NCI-H2171 (cell line): ENCODE results near the gene SIDT2.

Experiments used
- DNase-seq: peaks from one replicate; lab custom pipeline; 2025; lab: John Stamatoyannopoulos, UW

The SIDT2 gene

DNA sequence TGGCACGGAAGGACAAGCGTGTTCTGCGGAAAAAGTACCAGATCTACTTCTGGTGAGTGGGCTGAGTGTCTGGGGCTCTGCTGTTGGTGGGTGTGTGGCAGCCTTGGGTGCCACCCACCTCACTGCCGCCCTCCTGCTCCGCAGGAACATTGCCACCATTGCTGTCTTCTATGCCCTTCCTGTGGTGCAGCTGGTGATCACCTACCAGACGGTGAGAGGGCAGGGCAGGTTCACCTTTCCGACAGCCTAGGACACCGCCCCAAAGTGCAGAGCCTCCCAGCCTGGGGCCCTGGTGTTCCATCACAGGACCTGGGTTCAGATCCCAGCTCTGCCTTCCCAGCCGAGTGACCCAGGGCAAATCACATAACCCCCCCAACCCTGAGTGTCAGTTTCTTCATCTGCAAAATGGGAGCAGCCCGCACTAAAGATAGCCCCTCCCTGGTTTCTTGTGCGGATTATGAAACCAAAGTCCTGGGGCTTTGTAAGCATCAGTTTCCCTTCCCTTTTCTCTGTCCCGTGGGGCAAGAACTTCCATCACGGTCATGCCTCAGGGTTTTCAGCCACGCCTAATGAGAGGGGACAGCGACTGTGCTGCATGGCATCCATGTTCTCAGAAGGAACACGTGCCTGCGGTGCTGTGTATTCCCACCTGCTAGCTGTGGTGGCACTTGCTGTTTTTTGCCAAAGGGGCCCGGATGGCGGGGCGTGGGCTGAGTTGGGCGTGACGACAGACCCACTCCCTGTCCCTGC is 10.8 kb downstream of the SIDT2 start:
- no peak for DNase-seq

DNA sequence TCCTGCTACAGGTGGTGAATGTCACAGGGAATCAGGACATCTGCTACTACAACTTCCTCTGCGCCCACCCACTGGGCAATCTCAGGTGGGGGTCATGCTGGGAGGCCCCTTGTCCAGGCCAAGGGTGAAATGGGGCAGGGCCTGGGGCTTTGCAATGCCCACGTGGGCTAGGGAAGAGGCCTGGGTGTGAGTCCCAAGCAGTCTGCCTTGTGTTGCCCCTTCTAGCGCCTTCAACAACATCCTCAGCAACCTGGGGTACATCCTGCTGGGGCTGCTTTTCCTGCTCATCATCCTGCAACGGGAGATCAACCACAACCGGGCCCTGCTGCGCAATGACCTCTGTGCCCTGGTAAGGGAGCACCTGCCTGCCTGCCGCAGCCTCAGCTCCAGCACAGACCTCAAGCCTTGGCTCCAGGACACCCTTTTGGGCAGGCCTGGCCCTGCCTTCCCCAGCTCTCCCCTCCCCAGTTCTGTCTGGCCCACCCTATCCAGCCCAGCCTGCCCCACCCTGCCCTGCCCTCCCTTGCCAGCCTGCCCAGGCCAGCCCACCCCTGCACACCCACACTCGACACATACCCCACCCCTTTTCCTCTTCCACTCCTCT is 11.5 kb downstream of the SIDT2 start:
- no peak for DNase-seq

DNA sequence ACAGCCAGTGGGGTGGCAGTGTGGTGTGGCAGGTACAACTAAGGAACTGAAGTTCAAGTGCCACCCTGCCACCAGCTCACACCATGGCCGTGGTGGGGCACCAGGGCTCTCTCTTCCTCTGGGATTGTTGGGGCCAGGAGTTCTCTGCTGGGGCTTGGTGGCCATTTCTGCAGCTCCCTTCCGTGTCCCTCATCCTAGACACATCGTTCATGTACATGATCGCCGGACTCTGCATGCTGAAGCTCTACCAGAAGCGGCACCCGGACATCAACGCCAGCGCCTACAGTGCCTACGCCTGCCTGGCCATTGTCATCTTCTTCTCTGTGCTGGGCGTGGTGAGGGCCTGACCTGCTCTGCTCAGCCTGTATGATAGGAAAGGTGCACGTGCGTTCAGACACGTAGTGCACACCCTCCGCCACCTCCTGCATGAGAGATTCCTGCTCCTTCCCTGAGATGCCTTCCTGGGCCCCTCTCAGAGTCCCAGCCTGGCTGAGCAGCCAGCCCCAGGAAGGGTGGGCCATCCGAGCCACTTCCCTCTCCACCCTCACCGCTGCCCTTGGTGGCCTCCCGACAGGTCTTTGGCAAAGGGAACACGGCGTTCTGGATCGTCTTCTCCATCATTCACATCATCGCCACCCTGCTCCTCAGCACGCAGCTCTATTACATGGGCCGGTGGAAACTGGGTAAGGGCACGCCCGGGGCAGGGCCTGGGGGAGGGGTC is 13.3 kb downstream of the SIDT2 start:
- no peak for DNase-seq

DNA sequence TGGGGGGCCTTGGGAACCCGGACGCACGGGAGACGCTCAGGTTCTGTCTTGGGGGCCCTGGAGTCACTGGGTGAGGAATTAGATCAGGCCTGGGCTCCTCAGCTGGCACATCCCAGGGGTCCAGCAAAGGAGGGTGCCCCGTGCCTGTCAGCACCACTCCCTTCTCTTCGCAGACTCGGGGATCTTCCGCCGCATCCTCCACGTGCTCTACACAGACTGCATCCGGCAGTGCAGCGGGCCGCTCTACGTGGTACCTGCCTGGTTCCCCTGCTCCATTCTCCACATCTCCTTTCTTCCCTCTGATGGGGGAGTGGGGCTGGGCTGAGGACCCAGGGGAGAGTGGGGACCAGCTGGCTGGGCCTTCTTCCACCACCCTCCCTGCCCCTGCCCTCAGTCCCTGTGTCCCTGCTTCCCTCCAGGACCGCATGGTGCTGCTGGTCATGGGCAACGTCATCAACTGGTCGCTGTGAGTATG is 13.9 kb downstream of the SIDT2 start:
- no peak for DNase-seq

DNA sequence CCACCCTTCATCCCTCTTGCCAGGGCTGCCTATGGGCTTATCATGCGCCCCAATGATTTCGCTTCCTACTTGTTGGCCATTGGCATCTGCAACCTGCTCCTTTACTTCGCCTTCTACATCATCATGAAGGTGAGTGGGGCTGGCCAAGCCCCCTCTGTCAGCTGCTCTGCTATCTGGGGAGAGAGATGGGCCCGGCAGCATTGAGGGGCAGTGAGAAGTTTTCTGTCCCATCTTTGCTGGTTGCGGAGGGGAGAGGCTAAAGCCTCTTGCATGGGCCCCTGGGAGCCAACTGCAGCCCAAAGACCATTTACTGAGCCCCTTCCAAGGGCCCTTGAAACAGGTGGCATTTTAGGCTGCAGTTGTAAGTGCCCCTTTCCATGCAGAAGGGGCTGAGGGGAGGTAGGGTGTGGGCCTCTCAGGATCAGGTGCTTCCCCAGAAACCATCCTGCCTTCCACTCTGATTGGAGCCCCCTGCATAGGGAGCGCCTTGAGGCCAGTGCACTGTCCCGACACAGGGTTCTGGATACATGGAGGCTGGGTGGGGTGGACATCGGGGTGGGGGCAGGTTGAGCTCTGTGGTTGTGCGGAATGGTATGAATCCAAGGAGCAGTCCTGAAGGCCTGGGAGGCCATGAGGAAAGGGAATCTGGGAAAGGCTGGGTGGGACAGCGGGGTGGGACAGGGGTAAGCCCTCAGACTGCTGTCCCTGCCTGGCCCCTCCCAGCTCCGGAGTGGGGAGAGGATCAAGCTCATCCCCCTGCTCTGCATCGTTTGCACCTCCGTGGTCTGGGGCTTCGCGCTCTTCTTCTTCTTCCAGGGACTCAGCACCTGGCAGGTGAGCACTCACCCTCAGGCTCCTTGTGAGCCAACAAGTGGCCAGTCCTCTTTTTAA is 14.8 kb downstream of the SIDT2 start:
- DNase-seq = no peak

DNA sequence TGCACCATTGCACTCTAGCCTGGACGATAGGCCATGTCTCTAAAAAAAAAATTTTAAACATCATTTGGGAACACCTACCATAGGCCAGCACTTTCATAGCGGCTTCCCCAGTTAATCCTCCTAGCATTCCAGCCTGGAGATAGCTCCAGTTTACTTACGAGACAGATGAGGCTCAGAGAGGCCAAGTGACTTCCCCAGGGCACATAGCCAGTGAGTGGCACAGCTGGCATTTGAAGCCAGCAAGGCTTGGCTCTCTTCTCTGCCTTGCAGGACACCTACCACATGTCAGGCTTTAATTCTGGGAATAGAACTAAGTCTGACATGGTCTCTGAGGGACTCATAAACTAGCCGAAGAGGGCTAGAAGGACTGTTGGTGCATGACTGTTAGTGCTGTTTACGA is 15.7 kb downstream of the SIDT2 start:
- no peak for DNase-seq

DNA sequence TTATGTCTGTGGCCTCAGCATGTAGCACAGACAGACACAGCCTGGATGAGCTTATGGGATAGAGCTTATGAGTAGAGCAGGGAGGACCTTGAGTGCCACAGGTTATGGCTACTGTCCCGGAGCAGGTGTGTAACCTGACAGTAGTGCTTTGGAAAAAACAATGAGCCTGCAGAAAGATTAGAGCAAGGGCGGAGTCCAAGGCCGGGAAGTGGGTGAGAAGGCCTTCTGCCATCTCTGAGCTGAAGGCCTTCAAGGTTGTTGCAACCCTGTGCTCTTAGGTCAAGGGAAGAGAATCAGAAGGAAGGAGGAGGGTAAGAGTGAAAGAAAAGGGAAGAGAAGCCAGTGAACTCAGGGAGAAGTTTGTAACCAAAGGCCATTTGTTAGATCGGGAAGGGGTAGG is 16.7 kb downstream of the SIDT2 start:
- no peak for DNase-seq

DNA sequence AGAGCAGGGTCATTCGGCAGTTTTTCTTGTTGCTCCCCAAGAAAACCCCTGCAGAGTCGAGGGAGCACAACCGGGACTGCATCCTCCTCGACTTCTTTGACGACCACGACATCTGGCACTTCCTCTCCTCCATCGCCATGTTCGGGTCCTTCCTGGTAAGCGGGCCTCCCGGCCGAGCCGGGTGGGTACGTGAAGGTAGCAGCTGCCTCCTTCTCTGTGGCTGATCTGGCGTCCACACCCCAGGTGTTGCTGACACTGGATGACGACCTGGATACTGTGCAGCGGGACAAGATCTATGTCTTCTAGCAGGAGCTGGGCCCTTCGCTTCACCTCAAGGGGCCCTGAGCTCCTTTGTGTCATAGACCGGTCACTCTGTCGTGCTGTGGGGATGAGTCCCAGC is 17.2 kb downstream of the SIDT2 start:
- no peak for DNase-seq

DNA sequence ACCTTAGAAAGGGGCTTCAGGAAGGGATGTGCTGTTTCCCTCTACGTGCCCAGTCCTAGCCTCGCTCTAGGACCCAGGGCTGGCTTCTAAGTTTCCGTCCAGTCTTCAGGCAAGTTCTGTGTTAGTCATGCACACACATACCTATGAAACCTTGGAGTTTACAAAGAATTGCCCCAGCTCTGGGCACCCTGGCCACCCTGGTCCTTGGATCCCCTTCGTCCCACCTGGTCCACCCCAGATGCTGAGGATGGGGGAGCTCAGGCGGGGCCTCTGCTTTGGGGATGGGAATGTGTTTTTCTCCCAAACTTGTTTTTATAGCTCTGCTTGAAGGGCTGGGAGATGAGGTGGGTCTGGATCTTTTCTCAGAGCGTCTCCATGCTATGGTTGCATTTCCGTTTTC is 18.5 kb downstream of the SIDT2 start:
- no peak for DNase-seq

DNA sequence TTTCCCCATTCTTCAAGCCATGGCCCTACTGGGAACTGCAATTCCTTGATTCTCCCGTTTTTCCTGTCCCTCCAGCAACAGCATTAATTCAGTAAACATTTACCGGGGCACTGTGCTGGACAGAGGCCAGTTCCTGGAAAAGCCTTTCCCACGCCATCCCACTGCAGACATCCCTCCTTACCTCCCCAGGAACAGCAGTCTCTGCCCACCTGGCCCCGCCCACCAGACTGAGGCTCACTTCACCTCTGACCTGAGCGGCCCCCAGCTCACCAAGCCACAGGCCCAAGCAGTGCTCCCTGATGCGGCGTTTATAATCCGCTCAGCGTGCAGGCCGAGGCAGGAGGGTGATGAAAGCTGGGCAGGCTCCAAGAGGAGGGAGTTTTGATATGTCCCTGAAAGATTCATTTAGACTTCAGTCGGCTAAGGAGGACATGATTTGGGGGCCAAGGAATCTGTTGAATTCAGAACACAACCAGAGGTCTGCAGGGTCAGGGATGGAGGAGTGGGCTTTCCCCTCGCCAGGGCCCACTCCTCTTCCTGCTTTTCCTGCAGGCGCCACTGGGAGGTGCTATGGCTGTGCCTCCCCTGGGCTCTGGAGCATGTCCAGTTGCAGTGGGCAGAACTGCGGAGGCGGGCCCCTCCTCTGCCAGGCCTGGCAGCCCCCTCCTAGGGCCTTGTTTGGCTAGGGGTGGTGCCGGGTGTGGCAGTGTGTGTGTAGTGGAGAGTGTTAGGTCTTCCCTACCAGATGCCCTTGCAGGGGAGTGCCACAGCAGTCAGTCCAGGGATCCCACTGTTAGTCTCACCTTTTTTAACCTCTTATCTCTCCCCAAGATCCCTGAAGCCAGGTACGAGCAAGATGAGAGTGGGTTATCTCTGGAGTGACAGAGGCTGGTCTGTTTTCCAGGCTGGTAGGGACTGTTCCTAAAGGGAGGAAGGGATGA is 19.2 kb downstream of the SIDT2 start:
- DNase-seq = no peak

DNA sequence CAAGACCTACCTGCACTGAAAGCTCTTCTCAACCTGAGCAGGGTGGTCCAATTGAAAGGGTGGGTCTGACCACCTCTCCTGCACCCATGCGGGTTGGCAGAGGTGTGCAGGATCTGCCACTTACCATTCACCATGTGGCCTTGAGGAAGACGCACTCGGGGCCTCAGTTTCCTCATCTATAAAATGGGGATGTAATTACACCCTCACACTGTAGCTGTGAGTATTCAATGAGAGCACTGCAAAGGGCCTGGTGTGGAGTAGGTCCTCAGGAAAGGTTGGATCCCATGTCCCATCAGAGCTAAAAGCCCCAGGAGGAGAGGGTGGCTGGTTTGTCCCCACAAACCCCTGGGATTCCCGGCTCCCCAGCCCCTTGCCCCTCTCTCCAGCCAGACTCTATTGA is 20.1 kb downstream of the SIDT2 start:
- no peak for DNase-seq

DNA sequence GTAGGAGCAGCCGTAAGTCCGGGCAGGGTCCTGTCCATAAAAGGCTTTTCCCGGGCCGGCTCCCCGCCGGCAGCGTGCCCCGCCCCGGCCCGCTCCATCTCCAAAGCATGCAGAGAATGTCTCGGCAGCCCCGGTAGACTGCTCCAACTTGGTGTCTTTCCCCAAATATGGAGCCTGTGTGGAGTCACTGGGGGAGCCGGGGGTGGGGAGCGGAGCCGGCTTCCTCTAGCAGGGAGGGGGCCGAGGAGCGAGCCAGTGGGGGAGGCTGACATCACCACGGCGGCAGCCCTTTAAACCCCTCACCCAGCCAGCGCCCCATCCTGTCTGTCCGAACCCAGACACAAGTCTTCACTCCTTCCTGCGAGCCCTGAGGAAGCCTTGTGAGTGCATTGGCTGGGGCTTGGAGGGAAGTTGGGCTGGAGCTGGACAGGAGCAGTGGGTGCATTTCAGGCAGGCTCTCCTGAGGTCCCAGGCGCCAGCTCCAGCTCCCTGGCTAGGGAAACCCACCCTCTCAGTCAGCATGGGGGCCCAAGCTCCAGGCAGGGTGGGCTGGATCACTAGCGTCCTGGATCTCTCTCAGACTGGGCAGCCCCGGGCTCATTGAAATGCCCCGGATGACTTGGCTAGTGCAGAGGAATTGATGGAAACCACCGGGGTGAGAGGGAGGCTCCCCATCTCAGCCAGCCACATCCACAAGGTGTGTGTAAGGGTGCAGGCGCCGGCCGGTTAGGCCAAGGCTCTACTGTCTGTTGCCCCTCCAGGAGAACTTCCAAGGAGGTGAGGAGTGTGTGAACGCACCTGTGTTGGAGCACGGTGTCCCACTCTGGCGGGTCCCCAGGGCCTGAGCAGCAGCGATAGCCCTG is 20.7 kb downstream of the SIDT2 start, which contains the start of gene TAGLN:
TAGLN (plus strand) TSS at position 318 of the 863 bp plus-strand sequence. CDS start 3,644 bp downstream, outside the sequence.
- DNase-seq = no peak

DNA sequence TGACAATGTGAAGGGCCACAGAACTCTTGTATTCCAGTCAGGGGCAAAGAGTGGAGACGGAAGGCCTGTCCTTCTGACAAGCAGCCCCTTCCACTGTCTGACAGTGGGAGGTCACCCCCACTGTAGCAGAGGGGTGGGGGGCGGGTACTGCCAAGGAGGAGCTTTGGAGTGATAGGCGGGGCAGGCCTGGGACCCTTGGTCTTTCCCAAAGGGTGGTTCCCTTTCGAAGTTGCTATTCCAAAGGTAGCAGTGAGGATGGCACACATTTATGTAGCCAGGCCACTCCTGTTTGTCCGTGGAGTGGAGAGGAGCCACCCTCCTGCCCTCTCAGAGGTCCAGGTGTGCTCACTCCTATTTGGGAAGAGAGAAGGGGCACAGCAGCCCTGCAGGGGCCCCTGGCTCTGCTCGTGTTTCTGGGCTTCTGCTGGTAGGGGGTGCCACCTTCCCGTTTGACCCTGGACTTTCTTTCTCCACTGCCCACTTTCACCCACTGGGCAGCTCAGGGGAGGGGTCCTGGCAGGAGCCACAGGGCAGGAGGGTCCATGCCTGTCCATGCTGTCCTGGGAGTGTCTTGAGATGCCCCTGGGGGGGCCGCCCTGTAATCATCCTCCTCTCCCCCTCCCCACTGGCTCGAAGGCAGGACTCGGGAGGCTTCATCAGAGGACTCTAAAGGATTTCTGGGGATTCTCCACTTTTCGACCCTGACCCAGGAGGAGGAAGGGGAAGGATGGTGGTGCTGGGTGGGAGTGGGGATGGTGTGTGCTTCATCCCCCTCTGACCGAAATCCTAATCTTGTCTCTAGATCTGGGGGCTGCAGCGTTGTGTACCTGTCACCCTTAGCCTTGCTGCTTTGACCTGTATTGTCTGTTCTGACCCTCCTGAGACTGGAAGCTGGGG is 21.6 kb downstream of the SIDT2 start:
- no peak for DNase-seq

DNA sequence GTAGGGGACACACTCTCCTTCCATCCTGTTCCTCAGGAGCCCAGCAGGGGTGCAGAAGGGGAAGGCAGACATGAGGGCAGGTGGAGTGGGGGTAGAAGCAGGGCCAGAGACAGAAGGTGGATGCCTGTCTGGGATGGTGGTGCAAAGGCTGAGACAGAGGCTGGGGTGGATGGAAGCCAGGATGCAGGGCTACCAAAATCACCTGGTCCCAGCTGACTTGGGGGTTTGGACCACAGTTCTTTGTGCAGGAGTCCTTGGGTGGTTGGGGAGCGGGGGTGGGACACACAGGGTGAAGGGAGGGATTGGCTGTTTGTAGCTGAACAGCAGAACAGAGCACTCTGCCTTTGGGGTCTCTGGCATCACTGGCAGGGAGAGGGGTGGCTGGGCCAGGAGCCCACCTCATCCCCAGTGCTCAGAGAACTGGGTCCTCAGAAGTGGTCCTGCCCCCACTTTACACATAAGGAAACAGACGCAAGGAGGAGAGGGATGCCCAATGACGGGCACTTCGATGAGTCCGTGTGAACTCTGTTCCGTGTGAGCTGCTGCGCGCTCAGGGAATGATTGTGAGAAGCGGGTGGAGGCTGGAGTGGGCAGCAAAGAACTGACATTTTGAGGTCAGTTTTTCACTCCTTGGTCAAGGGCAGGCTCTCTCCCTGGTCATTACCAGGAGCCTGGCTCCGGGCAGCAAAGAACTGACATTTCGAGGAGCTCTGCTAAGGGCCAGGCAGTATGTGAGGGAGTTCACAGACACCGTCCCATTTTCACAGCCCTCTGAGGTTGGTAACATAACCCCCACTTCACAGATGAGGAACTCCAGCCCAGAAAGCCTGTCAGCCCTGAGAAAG is 22.5 kb downstream of the SIDT2 start:
- no peak for DNase-seq

DNA sequence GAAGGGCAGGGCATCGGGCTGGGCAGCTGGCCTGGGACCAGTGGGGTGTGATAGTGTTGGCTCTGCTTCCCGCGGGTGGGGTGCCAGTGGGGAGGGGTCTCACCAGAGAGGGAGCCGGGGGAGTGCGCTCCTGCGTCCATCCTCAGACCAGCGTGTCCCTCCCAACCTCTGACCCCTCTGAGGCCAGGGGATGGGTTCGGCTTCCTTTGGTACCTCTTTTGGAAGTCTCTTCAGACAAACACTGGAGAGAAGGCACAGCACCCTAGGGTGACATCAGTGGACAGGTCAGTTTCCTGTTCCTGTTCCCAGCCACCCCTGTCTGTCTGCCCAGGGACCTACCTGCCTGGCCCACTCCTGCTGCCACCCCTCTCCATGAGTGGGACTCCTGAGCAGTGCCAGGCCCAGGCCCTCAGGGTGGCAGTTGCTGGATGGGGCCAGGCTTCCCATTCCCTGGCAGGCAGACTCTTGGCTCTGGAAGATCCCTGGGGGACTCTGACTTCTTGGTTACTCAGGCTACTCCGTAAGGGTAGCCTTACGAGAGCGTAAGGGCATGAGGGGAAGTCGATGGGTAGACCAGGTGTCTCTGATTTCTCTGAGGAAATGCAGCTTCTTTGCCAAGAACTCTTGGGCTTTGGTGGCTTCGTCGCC is 23.2 kb downstream of the SIDT2 start:
- no peak for DNase-seq

DNA sequence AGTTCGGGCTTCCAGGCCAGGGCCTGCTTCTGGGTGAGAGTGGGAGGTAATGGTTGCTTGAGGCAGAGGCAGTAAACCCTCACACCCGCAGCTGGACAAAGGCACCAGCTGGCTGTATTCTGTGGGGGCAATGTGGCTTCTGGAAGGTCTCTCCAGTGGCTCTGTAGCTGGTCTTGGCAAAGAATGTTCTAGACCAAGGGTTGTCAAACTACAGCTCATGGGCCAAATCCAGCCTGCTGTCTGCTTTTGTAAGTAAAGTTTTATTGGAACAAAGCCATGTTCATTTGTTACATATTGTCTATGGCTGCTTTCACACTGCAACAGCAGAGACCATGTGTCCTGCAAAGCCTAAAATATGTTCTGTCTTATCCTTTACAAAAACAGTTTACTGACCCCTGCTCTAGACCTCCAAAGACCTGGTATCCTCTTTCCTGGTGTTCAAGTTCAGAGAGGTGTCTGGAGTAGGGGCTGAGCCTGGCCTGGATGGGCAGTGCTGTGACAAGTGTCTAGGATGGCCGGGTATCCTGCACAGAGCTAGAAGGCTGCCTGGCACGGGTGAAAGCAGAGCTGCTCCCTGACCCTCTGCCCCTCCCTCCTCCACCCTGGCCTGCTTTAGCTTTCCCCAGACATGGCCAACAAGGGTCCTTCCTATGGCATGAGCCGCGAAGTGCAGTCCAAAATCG is 24.0 kb downstream of the SIDT2 start:
- no peak for DNase-seq

DNA sequence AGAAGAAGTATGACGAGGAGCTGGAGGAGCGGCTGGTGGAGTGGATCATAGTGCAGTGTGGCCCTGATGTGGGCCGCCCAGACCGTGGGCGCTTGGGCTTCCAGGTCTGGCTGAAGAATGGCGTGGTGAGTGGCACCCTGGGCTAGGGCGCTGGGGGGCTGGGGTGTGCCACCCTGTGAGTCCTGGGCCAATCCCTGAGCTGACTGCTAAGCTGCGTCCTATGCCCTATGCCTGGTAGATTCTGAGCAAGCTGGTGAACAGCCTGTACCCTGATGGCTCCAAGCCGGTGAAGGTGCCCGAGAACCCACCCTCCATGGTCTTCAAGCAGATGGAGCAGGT is 24.5 kb downstream of the SIDT2 start:
- no peak for DNase-seq
